H9 (cell line): ENCODE measurements around the gene B4GALNT4. TPM values are rescaled to one million over a fixed set of nuclear protein-coding genes. Genes with fewer than 3 reads are reported as not detected.

Experiments
- DNase-seq: peaks from one replicate; pipeline ENCODE4 v3.0.0-alpha.2; 2017
- H2AFZ ChIP-seq: one replicate; pipeline ENCODE4 v1.6.1; 2013; ENCODE audit warnings: mild to moderate bottlenecking, low read length, control low read depth, moderate library complexity
- H2AK5ac ChIP-seq: 2 replicates; pipeline ENCODE4 v1.6.1; 2013; ENCODE audit warnings: low read length, control low read depth, mixed read lengths; ENCODE audit not compliant: insufficient read length
- H2BK120ac ChIP-seq: one replicate; pipeline ENCODE4 v1.6.1; 2013; ENCODE audit warnings: low read depth, mild to moderate bottlenecking, low read length, control low read depth, inconsistent platforms; ENCODE audit not compliant: poor library complexity, severe bottlenecking
- H2BK12ac ChIP-seq: 2 replicates; pipeline ENCODE4 v1.6.1; 2013; ENCODE audit warnings: low read length, control low read depth, mixed read lengths, low read depth; ENCODE audit not compliant: insufficient read length
- H2BK15ac ChIP-seq: 2 replicates; pipeline ENCODE4 v1.6.1; 2013; ENCODE audit warnings: low read depth, low read length, control low read depth
- H2BK20ac ChIP-seq: one replicate; pipeline ENCODE4 v1.6.1; 2013; ENCODE audit warnings: low read depth, mild to moderate bottlenecking, low read length, control low read depth, inconsistent platforms; ENCODE audit not compliant: poor library complexity, severe bottlenecking
- H2BK5ac ChIP-seq: 2 replicates; pipeline ENCODE4 v1.6.1; 2013; ENCODE audit warnings: low read length, control low read depth, mixed read lengths; ENCODE audit not compliant: insufficient read length
- H3K14ac ChIP-seq: 2 replicates; pipeline ENCODE4 v1.6.1; 2013; ENCODE audit warnings: low read length, control low read depth; ENCODE audit not compliant: insufficient read depth
- H3K18ac ChIP-seq: 2 replicates; pipeline ENCODE4 v1.6.1; 2013; ENCODE audit warnings: low read depth, mild to moderate bottlenecking, mixed read lengths, low read length, control low read depth; ENCODE audit not compliant: insufficient read length
- H3K23ac ChIP-seq: 2 replicates; pipeline ENCODE4 v1.6.1; 2013; ENCODE audit warnings: low read length, control low read depth, mixed read lengths, low read depth; ENCODE audit not compliant: insufficient read length
- H3K23me2 ChIP-seq: 2 replicates; pipeline ENCODE4 v1.6.1; 2013; ENCODE audit warnings: low read depth, mild to moderate bottlenecking, mixed read lengths, low read length, control low read depth; ENCODE audit not compliant: insufficient read length, poor library complexity, severe bottlenecking
- H3K27ac ChIP-seq: 2 replicates; pipeline ENCODE4 v1.5.1; 2013; ENCODE audit warnings: low read length, control low read depth, mixed read lengths, low read depth; ENCODE audit not compliant: insufficient read length
- H3K27me3 ChIP-seq: 2 replicates; pipeline ENCODE4 v1.6.1; 2013; ENCODE audit warnings: low read length, control low read depth, inconsistent platforms; ENCODE audit not compliant: insufficient read depth
- H3K4ac ChIP-seq: 2 replicates; pipeline ENCODE4 v1.6.1; 2013; ENCODE audit warnings: low read depth, mild to moderate bottlenecking, control low read depth, inconsistent platforms, low read length, moderate library complexity
- H3K4me1 ChIP-seq: 2 replicates; pipeline ENCODE4 v1.6.1; 2013; ENCODE audit warnings: low read length, control low read depth, inconsistent platforms; ENCODE audit not compliant: insufficient read depth
- H3K4me2 ChIP-seq: 2 replicates; pipeline ENCODE4 v1.6.1; 2013; ENCODE audit warnings: low read length, control low read depth, mixed read lengths; ENCODE audit not compliant: insufficient read length, insufficient read depth
- H3K56ac ChIP-seq: 2 replicates; pipeline ENCODE4 v1.6.1; 2013; ENCODE audit warnings: low read depth, mild to moderate bottlenecking, mixed read lengths, low read length, control low read depth; ENCODE audit not compliant: insufficient read length
- H3K79me1 ChIP-seq: 2 replicates; pipeline ENCODE4 v1.6.1; 2013; ENCODE audit warnings: low read depth, mild to moderate bottlenecking, moderate library complexity, low read length, control low read depth, inconsistent platforms; ENCODE audit not compliant: insufficient read depth, poor library complexity, severe bottlenecking
- H3K79me2 ChIP-seq: 2 replicates; pipeline ENCODE4 v1.6.1; 2013; ENCODE audit warnings: low read length, control low read depth, inconsistent platforms; ENCODE audit not compliant: insufficient read depth
- H3K9ac ChIP-seq: 2 replicates; pipeline ENCODE4 v1.6.1; 2013; ENCODE audit warnings: low read length, control low read depth, mixed read lengths; ENCODE audit not compliant: insufficient read length; ENCODE audit errors: extremely low read depth
- H3K9me3 ChIP-seq: one replicate; pipeline ENCODE4 v1.6.1; 2013; ENCODE audit warnings: low read depth, low read length, inconsistent platforms; ENCODE audit not compliant: control insufficient read depth
- H3T11ph ChIP-seq: one replicate; pipeline ENCODE4 v1.6.1; 2013; ENCODE audit warnings: mild to moderate bottlenecking, low read length, control low read depth, inconsistent platforms
- H4K20me1 ChIP-seq: one replicate; pipeline ENCODE4 v1.6.1; 2013; ENCODE audit not compliant: control insufficient read depth, insufficient read length, insufficient read depth
- H4K5ac ChIP-seq: 2 replicates; pipeline ENCODE4 v1.6.1; 2013; ENCODE audit warnings: low read depth, mild to moderate bottlenecking, mixed read lengths, low read length, control low read depth; ENCODE audit not compliant: insufficient read length
- H4K8ac ChIP-seq: replicated peaks from 2 replicates; pipeline ENCODE4 v1.6.1; 2013; ENCODE audit warnings: low read length, control low read depth, mixed read lengths, low read depth; ENCODE audit not compliant: insufficient read length
- H4K91ac ChIP-seq: 2 replicates; pipeline ENCODE4 v1.6.1; 2013; ENCODE audit warnings: low read depth, mild to moderate bottlenecking, moderate library complexity, mixed read lengths, low read length, control low read depth; ENCODE audit not compliant: insufficient read length
- H3K27ac Mint-ChIP-seq, 3 experiments: 2 replicates in 2 of 3; 3 replicates in 1 of 3; pipeline ENCODE4 v1.8.0; 2020 to 2021; ENCODE audit warnings: mixed read lengths in 3 of 3, mild to moderate bottlenecking in 1 of 3, moderate library complexity in 1 of 3
- H3K27me3 Mint-ChIP-seq: 2 replicates; pipeline ENCODE4 v1.8.0; 2021; ENCODE audit warnings: low read depth, mild to moderate bottlenecking, moderate library complexity, mixed read lengths
- H3K36me3 Mint-ChIP-seq, 3 experiments: 2 replicates in 2 of 3; 3 replicates in 1 of 3; pipeline ENCODE4 v1.8.0; 2020 to 2021; ENCODE audit warnings: low read depth in 3 of 3, mixed read lengths in 3 of 3; ENCODE audit not compliant: insufficient read depth in 1 of 3
- H3K4me1 Mint-ChIP-seq, 2 experiments: 2 replicates each; pipeline ENCODE4 v1.8.0; 2020; ENCODE audit warnings: mixed read lengths in 2 of 2
- H3K4me3 Mint-ChIP-seq, 2 experiments: 2 replicates in 1 of 2; 3 replicates in 1 of 2; pipeline ENCODE4 v1.8.0; 2020 to 2021; ENCODE audit warnings: mild to moderate bottlenecking in 2 of 2, mixed read lengths in 2 of 2, moderate library complexity in 1 of 2
- H3K9me3 Mint-ChIP-seq, 2 experiments: 2 replicates in 1 of 2; 3 replicates in 1 of 2; pipeline ENCODE4 v1.8.0; 2020; ENCODE audit warnings: mild to moderate bottlenecking in 2 of 2, mixed read lengths in 2 of 2, moderate library complexity in 1 of 2
- WGBS: extraction: QIAGEN DNeasy Blood & Tissue Kit; methylation state at CpG from one replicate; pipeline ENCODE4 v1.1.7; 2013; ENCODE audit warnings: missing lambda C conversion rate, low lambda C conversion rate, mixed read lengths; ENCODE audit not compliant: insufficient read length; ENCODE audit errors: extremely low coverage; 5-methylcytosine and 5-hydroxymethylcytosine counted together
- total RNA-seq: library from RNA; stranded (reverse); gene quantifications from 2 replicates; pipeline ENCODE4 v1.2.1, GENCODE V29; 2021
- TF ChIP-seq, protein P1 (sequence below): fragments of 200-600 bp; sonication (generic); conservative IDR thresholded peaks from 3 replicates; pipeline ENCODE4 v1.8.0; 2021; ENCODE audit warnings: antibody characterized with exemption, mild to moderate bottlenecking

B4GALNT4 gene
- total RNA-seq, 1 experiment from 2014 or later, result 105 TPM

DNA sequence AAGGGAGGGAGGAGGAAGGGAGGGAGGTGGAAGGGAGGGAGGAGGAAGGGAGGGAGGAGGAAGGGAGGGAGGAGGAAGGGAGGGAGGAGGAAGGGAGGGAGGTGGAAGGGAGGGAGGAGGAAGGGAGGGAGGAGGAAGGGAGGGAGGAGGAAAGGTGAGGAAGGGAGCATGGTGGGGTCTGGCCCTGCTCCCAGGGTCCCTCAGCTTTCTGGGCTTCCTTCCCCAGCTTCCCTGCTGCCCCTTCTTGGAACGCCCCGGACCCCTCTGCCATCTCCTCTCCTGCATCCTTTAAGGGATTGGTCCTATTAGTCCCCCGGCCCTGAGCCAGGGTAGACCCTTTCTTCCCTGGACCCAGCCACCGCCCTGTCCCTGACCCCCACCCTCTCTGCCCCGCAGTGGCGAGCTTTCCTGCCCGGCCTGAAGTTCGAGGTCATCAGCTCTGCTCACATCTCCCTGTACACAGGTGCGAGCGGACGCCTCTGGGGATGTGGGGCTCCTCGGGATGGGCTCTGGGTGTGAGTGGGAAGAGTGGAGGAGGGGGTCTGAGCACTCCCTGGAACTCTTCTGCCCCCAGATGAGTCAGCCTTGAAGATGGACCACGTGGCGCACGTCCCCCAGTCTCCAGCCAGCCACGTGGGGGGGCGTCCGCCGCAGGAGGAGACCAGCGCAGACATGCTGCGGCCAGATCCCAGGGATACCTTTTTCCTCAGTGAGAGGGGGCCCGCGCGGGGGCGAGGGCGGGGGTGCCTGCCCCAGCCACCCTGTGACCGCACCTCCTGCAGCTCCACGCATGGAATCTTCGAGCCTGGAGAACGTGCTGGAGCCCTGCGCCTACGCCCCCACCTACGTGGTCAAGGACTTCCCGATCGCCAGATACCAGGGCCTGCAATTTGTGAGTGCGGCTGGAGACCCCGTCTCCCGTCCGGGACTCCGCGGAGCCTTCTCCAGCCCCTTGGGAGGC lies 6.0 kb downstream of the B4GALNT4 start:
- Histone ChIP-seq H2BK120ac (no peak overlapping the region), H3K23me2 (no peaks in the 10 kb centered on the region), H3K56ac (no peak overlapping the region), H2AK5ac (no peak overlapping the region), H3K18ac (no peak overlapping the region), H4K8ac (no peak overlapping the region), H3K79me1 (peaks cover 7% of the 10 kb centered on the region), H3K79me2 (no peaks in the 10 kb centered on the region), H3K27me3 (no peaks in the 10 kb centered on the region), H3K4me1 (no peaks in the 10 kb centered on the region), H3T11ph (no peak overlapping the region), H2BK12ac (no peak overlapping the region), H3K27ac (no peak overlapping the region), H4K5ac (no peak overlapping the region), H3K9ac (no peak overlapping the region), H2AFZ (no peak overlapping the region), H4K91ac (no peak overlapping the region), H3K9me3 (no peaks in the 10 kb centered on the region), H4K20me1 (no peaks in the 10 kb centered on the region), H3K23ac (no peak overlapping the region), H3K4ac (no peak overlapping the region), H2BK20ac (no peak overlapping the region), H3K14ac (no peak overlapping the region), H2BK5ac (no peak overlapping the region), H2BK15ac (no peak overlapping the region), H3K4me2 (no peak overlapping the region)
- Mint-ChIP-seq H3K27me3 (no peaks in the 10 kb centered on the region), H3K36me3 (peaks cover 40 to 59% (median 53%) of the 10 kb centered on the region in 3 experiments), H3K27ac (no peak overlapping the region), H3K4me1 (peaks cover 7 to 9% of the 10 kb centered on the region in 2 experiments; a peak in 3 of 4 replicates), H3K9me3 (no peaks in the 10 kb centered on the region; a peak in 2 of 5 replicates), H3K4me3 (no peak overlapping the region)
- no CpG with 5 or more reads among the region's 41 CpGs for WGBS
- TF ChIP-seq, protein P1, sequence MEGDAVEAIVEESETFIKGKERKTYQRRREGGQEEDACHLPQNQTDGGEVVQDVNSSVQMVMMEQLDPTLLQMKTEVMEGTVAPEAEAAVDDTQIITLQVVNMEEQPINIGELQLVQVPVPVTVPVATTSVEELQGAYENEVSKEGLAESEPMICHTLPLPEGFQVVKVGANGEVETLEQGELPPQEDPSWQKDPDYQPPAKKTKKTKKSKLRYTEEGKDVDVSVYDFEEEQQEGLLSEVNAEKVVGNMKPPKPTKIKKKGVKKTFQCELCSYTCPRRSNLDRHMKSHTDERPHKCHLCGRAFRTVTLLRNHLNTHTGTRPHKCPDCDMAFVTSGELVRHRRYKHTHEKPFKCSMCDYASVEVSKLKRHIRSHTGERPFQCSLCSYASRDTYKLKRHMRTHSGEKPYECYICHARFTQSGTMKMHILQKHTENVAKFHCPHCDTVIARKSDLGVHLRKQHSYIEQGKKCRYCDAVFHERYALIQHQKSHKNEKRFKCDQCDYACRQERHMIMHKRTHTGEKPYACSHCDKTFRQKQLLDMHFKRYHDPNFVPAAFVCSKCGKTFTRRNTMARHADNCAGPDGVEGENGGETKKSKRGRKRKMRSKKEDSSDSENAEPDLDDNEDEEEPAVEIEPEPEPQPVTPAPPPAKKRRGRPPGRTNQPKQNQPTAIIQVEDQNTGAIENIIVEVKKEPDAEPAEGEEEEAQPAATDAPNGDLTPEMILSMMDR, result no peak
- no peak for DNase-seq
